Spinal cord (tissue), 10 donors: ENCODE data around the gene UGT1A1. TPM values are rescaled to one million over a fixed set of nuclear protein-coding genes. Genes with fewer than 3 reads are reported as not detected.

ENCODE experiments used
- DNase-seq, 6 donors: peaks; one replicate each; pipeline versions ENCODE4 v3.0.0 to v3.0.0-alpha.2; 2013 to 2015; ENCODE audit warnings: low spot score in 6 of 6, low read depth in 4 of 6
- H3K27ac ChIP-seq: one replicate; pipeline ENCODE4 v1.5.1; 2013; ENCODE audit warnings: low read depth, low read length, control low read depth
- H3K27me3 ChIP-seq: one replicate; pipeline ENCODE4 v1.6.1; 2013; ENCODE audit warnings: low read length; ENCODE audit not compliant: control insufficient read depth, insufficient read depth
- H3K36me3 ChIP-seq: one replicate; pipeline ENCODE4 v1.6.1; 2013; ENCODE audit warnings: low read length; ENCODE audit not compliant: control insufficient read depth, insufficient read depth
- H3K4me1 ChIP-seq: one replicate; pipeline ENCODE4 v1.6.1; 2013; ENCODE audit warnings: low read length; ENCODE audit not compliant: control insufficient read depth, insufficient read depth
- H3K4me3 ChIP-seq: one replicate; pipeline ENCODE4 v1.5.1; 2013; ENCODE audit warnings: low read depth, low read length, control low read depth
- H3K9me3 ChIP-seq: one replicate; pipeline ENCODE4 v1.6.1; 2013; ENCODE audit warnings: low read length; ENCODE audit not compliant: control insufficient read depth, insufficient read depth
- WGBS: methylation state at CpG from one replicate; pipeline ENCODE4 v1.1.5; 2013; ENCODE audit warnings: missing lambda C conversion rate; ENCODE audit not compliant: insufficient coverage; 5-methylcytosine and 5-hydroxymethylcytosine counted together
- polyA plus RNA-seq, 2 donors: library from polyadenylated mRNA; unstranded; fragments of 120-200 nt; gene quantifications; one replicate each; pipeline ENCODE4 v1.2.1, GENCODE V29; 2013; ENCODE audit not compliant: insufficient read length in 2 of 2
- total RNA-seq, 2 donors: library from RNA; depleted of rRNA in 1 of 2; stranded (reverse); fragments of 120-200 nt in 1 of 2; fragments of >200 nt in 1 of 2; gene quantifications; one replicate each; pipeline versions ENCODE4 v1.2.3 to v1.2.4, GENCODE V29; 2013 to 2014
- donor health status: healthy.

The UGT1A1 gene
- total and polyA plus RNA-seq, 4 donors: 0.05 TPM; not detected in 3

- DNase-seq: no peak
- Histone ChIP-seq H3K4me3 (no peak overlapping the region), H3K9me3 (no peaks in the 10 kb centered on the region), H3K27me3 (no peaks in the 10 kb centered on the region), H3K36me3 (no peaks in the 10 kb centered on the region), H3K4me1 (peaks cover 5% of the 10 kb centered on the region), H3K27ac (no peak overlapping the region)
- 89% methylated on average over 2 of the region's 3 CpGs for WGBS
Observed at GRCh38 chr2:233813236-233814055, 53.4 kb downstream of the UGT1A1 start.

GRCh38 chr2:233814056-233814835 is 54.2 kb downstream of the UGT1A1 start:
- Histone ChIP-seq H3K27me3 (no peaks in the 10 kb centered on the region), H3K9me3 (no peaks in the 10 kb centered on the region), H3K27ac (no peak overlapping the region), H3K4me3 (no peak overlapping the region), H3K4me1 (peaks cover 5% of the 10 kb centered on the region), H3K36me3 (no peaks in the 10 kb centered on the region)
- DNase-seq: peak in 2 of 6 donors; percentile 16 to 89
- 52% methylated on average over 2 of the region's 2 CpGs for WGBS

- H3K4me3 ChIP-seq: no peak overlapping the region
- WGBS: no CpG with 5 or more reads among the region's 6 CpGs
- peaks cover 5% of the 10 kb centered on the region for H3K4me1 ChIP-seq
- no peaks in the 10 kb centered on the region for H3K36me3 ChIP-seq
- no peaks in the 10 kb centered on the region for H3K27me3 ChIP-seq
- no peak for DNase-seq
- H3K9me3 ChIP-seq: no peaks in the 10 kb centered on the region
- no peak overlapping the region for H3K27ac ChIP-seq
Observed at GRCh38 chr2:233815861-233816260, 55.8 kb downstream of the UGT1A1 start.

- DNase-seq: peak in 2 of 6 donors; percentile 24 to 34
- Histone ChIP-seq H3K9me3 (no peaks in the 10 kb centered on the region), H3K4me1 (peaks cover 5% of the 10 kb centered on the region), H3K27ac (no peak overlapping the region), H3K36me3 (no peaks in the 10 kb centered on the region), H3K27me3 (no peaks in the 10 kb centered on the region), H3K4me3 (no peak overlapping the region)
- 0% methylated on average over 1 of the region's 2 CpGs for WGBS
Observed at GRCh38 chr2:233816334-233816733, 56.3 kb downstream of the UGT1A1 start.

- no peak overlapping the region for H3K27ac ChIP-seq
- H3K9me3 ChIP-seq: no peaks in the 10 kb centered on the region
- DNase-seq: no peak
- H3K36me3 ChIP-seq: no peaks in the 10 kb centered on the region
- peaks cover 5% of the 10 kb centered on the region for H3K4me1 ChIP-seq
- 94% methylated on average over 3 of the region's 4 CpGs for WGBS
- no peaks in the 10 kb centered on the region for H3K27me3 ChIP-seq
- no peak overlapping the region for H3K4me3 ChIP-seq
Observed at GRCh38 chr2:233816771-233817170, 56.7 kb downstream of the UGT1A1 start.

- DNase-seq: no peak
- WGBS: 87% methylated on average over 3 of the region's 3 CpGs
- H3K4me3 ChIP-seq: no peak overlapping the region
- no peaks in the 10 kb centered on the region for H3K27me3 ChIP-seq
- no peaks in the 10 kb centered on the region for H3K36me3 ChIP-seq
- H3K27ac ChIP-seq: no peak overlapping the region
- peaks cover 5% of the 10 kb centered on the region for H3K4me1 ChIP-seq
- H3K9me3 ChIP-seq: no peaks in the 10 kb centered on the region
Observed at GRCh38 chr2:233817361-233817911, 57.4 kb downstream of the UGT1A1 start.

GRCh38 chr2:233817995-233818638 is 58.0 kb downstream of the UGT1A1 start:
- Histone ChIP-seq H3K4me1 (peaks cover 5% of the 10 kb centered on the region), H3K36me3 (no peaks in the 10 kb centered on the region), H3K9me3 (no peaks in the 10 kb centered on the region), H3K27me3 (no peaks in the 10 kb centered on the region), H3K27ac (no peak overlapping the region), H3K4me3 (no peak overlapping the region)
- 94% methylated on average over 11 of the region's 11 CpGs for WGBS
- no peak for DNase-seq

GRCh38 chr2:233818639-233819621 is 58.9 kb downstream of the UGT1A1 start:
- no peak overlapping the region for H3K4me3 ChIP-seq
- DNase-seq: no peak

More at GRCh38 chr2:233818639-233819621, 58.9 kb downstream of the UGT1A1 start:
- H3K4me1 ChIP-seq: peaks cover 5% of the 10 kb centered on the region
- no peak overlapping the region for H3K27ac ChIP-seq
- H3K27me3 ChIP-seq: no peaks in the 10 kb centered on the region
- no peaks in the 10 kb centered on the region for H3K36me3 ChIP-seq
- WGBS: 81% methylated on average over 12 of the region's 17 CpGs
- no peaks in the 10 kb centered on the region for H3K9me3 ChIP-seq
